GM12801 (cell line): ENCODE results near the gene XXYLT1.

Experiments
- TF ChIP-seq, protein P1 (sequence below): IDR thresholded peaks from one replicate; pipeline ENCODE4 v1.5.1; 2011; ENCODE audit warnings: control low read depth; ENCODE audit not compliant: insufficient read length; ENCODE audit errors: extremely low read depth

The XXYLT1 gene

DNA sequence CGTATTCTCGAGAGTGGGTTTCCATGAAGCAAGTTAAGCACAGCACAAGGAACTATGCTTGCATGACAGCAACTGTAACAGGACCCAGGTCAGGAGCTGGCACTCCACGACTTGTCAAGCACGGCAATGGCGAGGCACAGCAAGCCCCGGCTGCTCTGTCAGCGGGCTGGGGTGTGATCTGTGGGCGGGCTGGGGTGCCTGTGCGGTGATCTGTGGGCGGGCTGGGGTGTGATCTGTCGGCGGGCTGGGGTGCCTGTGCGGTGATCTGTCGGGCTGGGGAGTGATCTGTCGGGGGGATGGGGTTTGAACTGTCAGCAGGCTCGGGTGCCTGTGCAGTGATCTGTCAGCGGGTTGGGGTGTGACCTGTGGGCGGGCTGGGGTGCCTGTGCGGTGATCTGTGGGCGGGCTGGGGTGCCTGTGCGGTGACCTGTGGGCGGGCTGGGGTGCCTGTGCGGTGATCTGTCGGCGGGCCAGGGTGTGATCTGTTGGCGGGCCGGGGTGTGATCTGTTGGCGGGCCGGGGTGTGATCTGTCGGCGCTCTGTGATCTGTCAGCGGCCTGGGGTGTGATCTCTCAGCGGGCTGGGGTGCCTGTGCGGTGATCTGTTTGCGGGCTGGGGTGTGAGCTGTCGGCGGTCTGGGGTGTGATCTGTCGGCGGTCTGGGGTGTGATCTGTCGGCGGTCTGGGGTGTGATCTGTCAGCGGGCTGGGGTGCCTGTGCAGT, 205.7 kb downstream of the XXYLT1 start:
- TF ChIP-seq, protein P1, sequence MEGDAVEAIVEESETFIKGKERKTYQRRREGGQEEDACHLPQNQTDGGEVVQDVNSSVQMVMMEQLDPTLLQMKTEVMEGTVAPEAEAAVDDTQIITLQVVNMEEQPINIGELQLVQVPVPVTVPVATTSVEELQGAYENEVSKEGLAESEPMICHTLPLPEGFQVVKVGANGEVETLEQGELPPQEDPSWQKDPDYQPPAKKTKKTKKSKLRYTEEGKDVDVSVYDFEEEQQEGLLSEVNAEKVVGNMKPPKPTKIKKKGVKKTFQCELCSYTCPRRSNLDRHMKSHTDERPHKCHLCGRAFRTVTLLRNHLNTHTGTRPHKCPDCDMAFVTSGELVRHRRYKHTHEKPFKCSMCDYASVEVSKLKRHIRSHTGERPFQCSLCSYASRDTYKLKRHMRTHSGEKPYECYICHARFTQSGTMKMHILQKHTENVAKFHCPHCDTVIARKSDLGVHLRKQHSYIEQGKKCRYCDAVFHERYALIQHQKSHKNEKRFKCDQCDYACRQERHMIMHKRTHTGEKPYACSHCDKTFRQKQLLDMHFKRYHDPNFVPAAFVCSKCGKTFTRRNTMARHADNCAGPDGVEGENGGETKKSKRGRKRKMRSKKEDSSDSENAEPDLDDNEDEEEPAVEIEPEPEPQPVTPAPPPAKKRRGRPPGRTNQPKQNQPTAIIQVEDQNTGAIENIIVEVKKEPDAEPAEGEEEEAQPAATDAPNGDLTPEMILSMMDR, result no peak

DNA sequence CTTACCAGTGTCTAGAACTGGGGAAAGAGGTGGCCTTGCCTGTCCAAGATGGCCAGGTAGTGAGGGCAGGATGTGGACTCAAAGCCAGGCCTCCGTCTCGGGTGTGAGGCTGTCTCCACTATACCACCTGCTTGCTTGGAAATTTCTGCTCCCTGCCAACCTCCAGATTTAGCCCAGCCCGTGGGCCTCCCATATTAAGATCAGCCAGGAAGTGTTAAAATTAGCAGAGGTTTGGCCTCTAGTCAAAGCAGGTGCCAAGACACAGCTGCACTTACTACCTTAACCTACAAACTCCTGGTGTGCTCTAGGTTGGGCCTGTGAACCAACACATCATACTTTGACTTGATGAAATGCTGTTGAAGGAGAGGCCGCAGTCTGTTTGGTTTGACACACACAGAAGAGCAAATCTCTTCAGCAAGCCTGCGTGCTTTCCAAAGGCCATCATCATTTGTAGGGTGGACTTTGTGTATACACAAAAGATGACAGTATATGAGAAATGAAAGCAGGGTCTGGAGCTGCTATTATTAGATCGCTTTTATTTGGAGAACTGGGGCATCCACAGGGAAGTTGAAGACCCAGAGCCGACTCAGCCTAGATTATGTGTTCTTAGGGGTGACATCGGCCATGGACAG, 206.5 kb downstream of the XXYLT1 start:
- TF ChIP-seq, protein P1, result no peak

DNA sequence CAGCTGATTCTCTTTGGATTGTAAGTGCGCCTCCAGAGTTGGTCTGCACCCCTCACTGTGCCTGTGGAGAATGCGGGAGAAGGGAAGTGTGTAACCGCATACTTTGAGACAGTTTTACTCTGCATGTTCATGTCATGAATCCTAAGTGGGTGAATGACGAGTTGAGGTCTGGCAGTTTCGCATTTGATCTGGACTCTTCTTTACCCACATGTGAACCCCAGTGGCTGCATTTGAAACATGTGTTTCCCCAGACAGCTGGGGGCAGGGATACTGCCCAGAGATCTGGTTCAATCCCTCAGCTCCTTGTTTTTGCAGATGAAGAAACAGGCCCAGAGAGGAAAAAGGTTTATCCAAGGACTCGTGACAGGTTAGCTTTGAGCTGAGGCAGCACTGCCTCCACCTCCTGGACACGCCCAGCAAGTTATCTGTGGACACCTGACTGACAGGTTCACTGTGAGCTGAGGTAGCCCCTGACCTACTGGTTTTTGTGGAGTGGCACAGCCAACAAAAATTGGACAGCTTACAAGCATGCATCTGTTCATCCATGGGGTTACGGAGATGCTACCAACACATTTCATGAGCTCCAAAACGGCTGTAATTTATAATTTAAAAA, 207.3 kb downstream of the XXYLT1 start:
- TF ChIP-seq, protein P1, result no peak

DNA sequence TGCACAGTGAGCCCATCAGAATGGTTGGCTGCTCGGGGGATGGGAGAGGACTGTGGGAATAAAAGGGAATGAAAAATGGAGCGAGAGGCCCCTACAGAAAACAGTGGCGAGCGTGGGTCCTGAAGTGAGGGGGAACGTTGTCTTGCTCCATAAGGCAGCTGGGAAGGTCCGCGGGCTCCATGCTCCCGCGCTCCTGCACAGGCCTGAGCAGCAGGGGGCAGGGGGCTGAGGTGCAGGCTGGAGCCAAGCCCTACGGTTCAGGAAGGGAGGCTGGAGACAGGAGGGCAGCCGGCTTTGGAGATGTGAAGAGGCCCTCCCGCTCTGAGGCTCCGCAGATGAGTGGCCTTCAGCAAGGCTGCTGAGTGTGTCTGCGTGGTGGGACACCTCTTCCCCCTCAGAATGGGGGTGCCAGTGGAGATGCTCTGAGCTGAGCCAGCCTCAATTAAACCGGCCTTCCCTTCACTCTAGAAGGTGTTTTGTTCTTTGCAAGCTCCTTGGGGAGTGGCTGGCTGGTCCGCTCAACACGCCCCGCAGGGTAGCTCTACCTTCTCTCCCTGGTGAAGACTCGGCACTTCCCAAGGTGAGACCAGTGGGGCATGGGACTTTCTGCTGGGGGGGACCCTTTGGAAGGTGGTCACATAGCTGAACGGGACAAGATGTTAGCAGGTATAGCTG, 208.0 kb downstream of the XXYLT1 start:
- TF ChIP-seq, protein P1, result no peak

DNA sequence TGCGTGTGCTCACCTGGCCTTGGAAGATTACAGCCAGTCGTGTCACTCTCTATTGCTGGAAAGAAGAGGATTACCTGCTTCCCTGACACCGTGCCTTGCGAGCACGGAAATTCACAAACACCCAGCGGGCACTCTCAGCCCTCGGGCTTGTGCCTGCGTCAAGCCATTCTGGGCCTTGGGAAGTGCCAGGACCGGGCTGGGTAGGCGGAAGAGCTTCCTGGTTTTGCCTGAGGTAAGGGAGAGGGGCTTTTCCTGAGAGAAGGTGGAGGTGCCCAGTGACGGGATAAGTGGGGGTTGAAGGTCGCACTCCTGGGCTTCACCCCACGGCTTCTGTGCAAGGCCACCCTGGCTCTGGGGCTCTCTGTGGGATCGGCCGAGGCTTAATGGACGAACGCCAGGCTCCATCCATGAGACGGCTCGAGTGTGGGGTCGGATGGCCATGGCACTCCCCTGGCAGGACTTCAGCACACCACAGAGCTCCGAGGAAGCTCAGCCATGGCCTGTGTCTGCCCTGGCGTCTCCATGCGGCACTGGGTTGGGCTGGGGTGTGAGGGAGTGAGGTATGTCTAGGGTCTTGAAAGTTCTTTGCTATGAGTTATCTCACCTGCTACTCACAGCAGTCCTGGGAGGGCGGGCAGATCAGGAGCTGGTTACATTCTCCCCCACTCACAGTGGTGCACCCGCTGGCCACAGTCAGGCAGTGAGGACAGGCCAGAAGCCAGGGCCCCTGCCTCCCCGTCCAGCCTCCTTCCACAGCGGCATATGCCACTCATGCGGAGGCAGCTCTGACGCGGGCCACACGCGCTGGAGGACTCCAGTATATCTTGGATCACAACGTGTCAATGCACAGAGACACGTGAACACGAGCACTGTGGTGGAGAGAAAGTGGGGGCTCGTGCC, 209.0 kb downstream of the XXYLT1 start:
- TF ChIP-seq, protein P1, result no peak

DNA sequence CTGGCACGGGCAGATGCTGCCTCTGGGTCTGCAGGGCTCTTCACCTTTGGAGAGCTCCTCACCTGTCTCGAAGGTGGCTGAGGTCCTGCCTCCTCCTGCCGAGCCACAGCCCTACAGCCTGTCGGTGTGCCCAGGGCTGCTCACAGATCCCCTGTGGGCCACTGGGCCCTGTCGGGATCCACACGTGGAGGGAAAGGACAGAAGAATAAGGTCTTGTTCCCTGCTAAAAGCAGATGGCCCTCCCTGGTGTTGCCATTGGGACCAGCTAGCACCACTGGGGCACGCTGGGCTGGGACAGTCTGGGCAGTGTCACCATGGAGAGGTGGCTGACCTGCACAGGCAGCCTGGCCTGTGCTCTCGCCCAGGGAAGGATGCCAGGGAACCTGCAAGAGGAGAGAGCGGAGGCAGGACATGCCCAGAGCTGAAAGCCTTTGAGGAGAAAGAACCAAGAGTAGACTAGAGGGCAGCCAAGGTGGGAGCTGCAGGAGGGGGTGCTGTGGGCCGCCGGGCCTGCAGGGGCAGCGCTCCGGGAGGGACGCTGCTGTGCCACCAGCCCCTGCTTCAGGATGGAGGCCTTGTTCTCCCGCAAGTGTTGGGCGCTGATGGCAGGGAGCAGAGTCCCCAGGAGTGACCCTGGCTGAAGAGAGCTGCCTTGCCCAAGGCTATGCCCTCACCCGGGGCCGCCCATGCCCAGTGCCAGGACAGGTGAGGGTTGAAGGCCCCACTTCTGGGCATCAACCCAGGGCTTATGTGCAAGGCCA, 210.2 kb downstream of the XXYLT1 start:
- TF ChIP-seq, protein P1, result no peak
